WTC11 (cell line): Measurements from ENCODE around the gene BNC2. TPM values are rescaled to one million over a fixed set of nuclear protein-coding genes. Genes with fewer than 3 reads are reported as not detected.

ENCODE experiments used
- ATAC-seq: fragments of 200-7000 bp; cut with Tn5 transposase; 2 replicates; pipeline ENCODE4 v1.10.0; 2021; ENCODE audit warnings: mild to moderate bottlenecking, moderate library complexity
- CTCF ChIA-PET: fragments of 300-600 bp; sonication (Branson Sonifier 250); formaldehyde crosslinking; loops from one replicate; lab custom pipeline; 2021; ENCODE audit warnings: antibody characterized with exemption; lab: Charles Lee
- POLR2A ChIA-PET: fragments of 350-600 bp; sonication (Branson Sonifier 250); formaldehyde crosslinking; loops from one replicate; lab custom pipeline; 2021; ENCODE audit warnings: antibody characterized with exemption; lab: Charles Lee
- DNase-seq: peaks from one replicate; pipeline ENCODE4 v3.0.0; 2021; ENCODE audit warnings: low spot score
- H3K27ac Mint-ChIP-seq: 2 replicates; pipeline ENCODE4 v1.8.0; 2021; ENCODE audit warnings: mixed read lengths
- H3K27me3 Mint-ChIP-seq: 2 replicates; pipeline ENCODE4 v1.8.0; 2021; ENCODE audit warnings: low read depth, mild to moderate bottlenecking, moderate library complexity, mixed read lengths
- H3K36me3 Mint-ChIP-seq: 2 replicates; pipeline ENCODE4 v1.8.0; 2021; ENCODE audit warnings: mixed read lengths
- H3K4me1 Mint-ChIP-seq: 2 replicates; pipeline ENCODE4 v1.8.0; 2022; ENCODE audit warnings: mixed read lengths
- H3K4me3 Mint-ChIP-seq: 2 replicates; pipeline ENCODE4 v1.8.0; 2021; ENCODE audit warnings: mild to moderate bottlenecking, moderate library complexity, mixed read lengths
- H3K9me3 Mint-ChIP-seq: 2 replicates; pipeline ENCODE4 v1.8.0; 2021; ENCODE audit warnings: mixed read lengths
- HMGA2 ChIP-seq: fragments of 250-450 bp; sonication (Bioruptor Pico); IDR thresholded peaks from 2 replicates; pipeline ENCODE4 v1.4.0; 2021; ENCODE audit warnings: mild to moderate bottlenecking, moderate library complexity
- KAT7 ChIP-seq: sonication (generic); formaldehyde crosslinking; IDR thresholded peaks from 2 replicates; pipeline ENCODE4 v1.8.1; 2023; ENCODE audit warnings: missing genetic modification reagents, mild to moderate bottlenecking, borderline replicate concordance
- OVOL2 ChIP-seq: fragments of 250-450 bp; sonication (Bioruptor Pico); IDR thresholded peaks from 2 replicates; pipeline ENCODE4 v1.9.0; 2021; ENCODE audit warnings: mild to moderate bottlenecking, borderline replicate concordance
- TCF7 ChIP-seq: sonication (generic); formaldehyde crosslinking; IDR thresholded peaks from 2 replicates; pipeline ENCODE4 v1.8.0; 2022; ENCODE audit warnings: mild to moderate bottlenecking, low read depth, missing genetic modification reagents, moderate library complexity
- ZNF263 ChIP-seq: sonication (generic); formaldehyde crosslinking; IDR thresholded peaks from 2 replicates; pipeline ENCODE4 v1.8.1; 2022; ENCODE audit warnings: low read depth, mild to moderate bottlenecking, moderate library complexity, missing genetic modification reagents
- total RNA-seq: library from RNA; stranded (reverse); gene quantifications from 3 replicates; pipeline ENCODE4 v1.2.3, GENCODE V29; 2021
- TF ChIP-seq, protein P1 (sequence below): sonication (generic); formaldehyde crosslinking; IDR thresholded peaks from 2 replicates; pipeline ENCODE4 v1.8.0; 2023; ENCODE audit warnings: mild to moderate bottlenecking, missing genetic modification reagents
- TF ChIP-seq, protein P2 (sequence below): sonication (generic); formaldehyde crosslinking; IDR thresholded peaks from 2 replicates; pipeline ENCODE4 v1.8.0; 2023; ENCODE audit warnings: missing genetic modification reagents, mild to moderate bottlenecking, borderline replicate concordance
- TF ChIP-seq, protein P3 (sequence below): fragments of 250-450 bp; sonication (Bioruptor Pico); IDR thresholded peaks from 2 replicates; pipeline ENCODE4 v1.9.0; 2021; ENCODE audit warnings: mild to moderate bottlenecking
- TF ChIP-seq, protein P4 (sequence below): sonication (generic); formaldehyde crosslinking; IDR thresholded peaks from 2 replicates; pipeline ENCODE4 v1.8.1; 2023; ENCODE audit warnings: mild to moderate bottlenecking, missing genetic modification reagents
- TF ChIP-seq, protein P5 (sequence below): fragments of 250-450 bp; sonication (Bioruptor Pico); IDR thresholded peaks from 2 replicates; pipeline ENCODE4 v1.9.0; 2021; ENCODE audit warnings: mild to moderate bottlenecking
- TF ChIP-seq, protein P6 (sequence below): sonication (generic); formaldehyde crosslinking; IDR thresholded peaks from 2 replicates; pipeline ENCODE4 v1.8.1; 2022; ENCODE audit warnings: mild to moderate bottlenecking, moderate library complexity, missing genetic modification reagents

The BNC2 gene
- total RNA-seq, 1 experiment from 2014 or later = 33.3 TPM

DNA sequence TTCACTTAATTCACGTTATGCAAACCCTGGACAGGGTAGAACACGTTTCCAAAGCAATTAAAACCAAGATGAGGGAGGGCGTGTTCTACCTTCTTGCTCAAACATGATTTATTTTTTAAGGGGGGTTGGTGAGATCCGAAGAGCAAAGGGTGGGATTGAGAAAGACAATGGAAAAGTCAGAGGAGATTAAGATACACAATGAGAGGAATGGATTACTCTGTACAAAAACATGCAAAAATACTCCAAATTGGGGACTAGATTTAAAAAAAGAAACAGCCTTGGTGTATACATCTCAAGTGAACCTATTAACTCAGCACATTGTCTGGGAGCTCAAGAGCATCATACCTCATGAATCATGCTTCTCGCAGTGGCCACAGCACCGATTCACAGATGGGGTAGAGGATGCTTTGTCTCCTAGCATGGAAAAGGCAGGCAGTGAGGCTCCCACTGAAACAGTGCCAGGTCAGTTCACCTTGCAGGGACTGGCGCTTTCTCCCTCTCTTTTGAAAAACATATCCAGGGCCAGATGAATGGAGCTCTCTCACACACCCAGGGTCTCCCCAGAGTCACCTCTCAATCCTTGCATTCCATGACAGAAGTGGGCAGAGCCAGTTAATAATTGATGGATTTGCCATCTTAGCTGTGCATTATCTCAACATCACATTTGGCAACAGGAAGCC is 459.7 kb downstream of the BNC2 start (continued):
- TF ChIP-seq, protein P1, sequence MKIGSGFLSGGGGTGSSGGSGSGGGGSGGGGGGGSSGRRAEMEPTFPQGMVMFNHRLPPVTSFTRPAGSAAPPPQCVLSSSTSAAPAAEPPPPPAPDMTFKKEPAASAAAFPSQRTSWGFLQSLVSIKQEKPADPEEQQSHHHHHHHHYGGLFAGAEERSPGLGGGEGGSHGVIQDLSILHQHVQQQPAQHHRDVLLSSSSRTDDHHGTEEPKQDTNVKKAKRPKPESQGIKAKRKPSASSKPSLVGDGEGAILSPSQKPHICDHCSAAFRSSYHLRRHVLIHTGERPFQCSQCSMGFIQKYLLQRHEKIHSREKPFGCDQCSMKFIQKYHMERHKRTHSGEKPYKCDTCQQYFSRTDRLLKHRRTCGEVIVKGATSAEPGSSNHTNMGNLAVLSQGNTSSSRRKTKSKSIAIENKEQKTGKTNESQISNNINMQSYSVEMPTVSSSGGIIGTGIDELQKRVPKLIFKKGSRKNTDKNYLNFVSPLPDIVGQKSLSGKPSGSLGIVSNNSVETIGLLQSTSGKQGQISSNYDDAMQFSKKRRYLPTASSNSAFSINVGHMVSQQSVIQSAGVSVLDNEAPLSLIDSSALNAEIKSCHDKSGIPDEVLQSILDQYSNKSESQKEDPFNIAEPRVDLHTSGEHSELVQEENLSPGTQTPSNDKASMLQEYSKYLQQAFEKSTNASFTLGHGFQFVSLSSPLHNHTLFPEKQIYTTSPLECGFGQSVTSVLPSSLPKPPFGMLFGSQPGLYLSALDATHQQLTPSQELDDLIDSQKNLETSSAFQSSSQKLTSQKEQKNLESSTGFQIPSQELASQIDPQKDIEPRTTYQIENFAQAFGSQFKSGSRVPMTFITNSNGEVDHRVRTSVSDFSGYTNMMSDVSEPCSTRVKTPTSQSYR (CRISPR knock-in tag) = no peak
- TF ChIP-seq, protein P2, sequence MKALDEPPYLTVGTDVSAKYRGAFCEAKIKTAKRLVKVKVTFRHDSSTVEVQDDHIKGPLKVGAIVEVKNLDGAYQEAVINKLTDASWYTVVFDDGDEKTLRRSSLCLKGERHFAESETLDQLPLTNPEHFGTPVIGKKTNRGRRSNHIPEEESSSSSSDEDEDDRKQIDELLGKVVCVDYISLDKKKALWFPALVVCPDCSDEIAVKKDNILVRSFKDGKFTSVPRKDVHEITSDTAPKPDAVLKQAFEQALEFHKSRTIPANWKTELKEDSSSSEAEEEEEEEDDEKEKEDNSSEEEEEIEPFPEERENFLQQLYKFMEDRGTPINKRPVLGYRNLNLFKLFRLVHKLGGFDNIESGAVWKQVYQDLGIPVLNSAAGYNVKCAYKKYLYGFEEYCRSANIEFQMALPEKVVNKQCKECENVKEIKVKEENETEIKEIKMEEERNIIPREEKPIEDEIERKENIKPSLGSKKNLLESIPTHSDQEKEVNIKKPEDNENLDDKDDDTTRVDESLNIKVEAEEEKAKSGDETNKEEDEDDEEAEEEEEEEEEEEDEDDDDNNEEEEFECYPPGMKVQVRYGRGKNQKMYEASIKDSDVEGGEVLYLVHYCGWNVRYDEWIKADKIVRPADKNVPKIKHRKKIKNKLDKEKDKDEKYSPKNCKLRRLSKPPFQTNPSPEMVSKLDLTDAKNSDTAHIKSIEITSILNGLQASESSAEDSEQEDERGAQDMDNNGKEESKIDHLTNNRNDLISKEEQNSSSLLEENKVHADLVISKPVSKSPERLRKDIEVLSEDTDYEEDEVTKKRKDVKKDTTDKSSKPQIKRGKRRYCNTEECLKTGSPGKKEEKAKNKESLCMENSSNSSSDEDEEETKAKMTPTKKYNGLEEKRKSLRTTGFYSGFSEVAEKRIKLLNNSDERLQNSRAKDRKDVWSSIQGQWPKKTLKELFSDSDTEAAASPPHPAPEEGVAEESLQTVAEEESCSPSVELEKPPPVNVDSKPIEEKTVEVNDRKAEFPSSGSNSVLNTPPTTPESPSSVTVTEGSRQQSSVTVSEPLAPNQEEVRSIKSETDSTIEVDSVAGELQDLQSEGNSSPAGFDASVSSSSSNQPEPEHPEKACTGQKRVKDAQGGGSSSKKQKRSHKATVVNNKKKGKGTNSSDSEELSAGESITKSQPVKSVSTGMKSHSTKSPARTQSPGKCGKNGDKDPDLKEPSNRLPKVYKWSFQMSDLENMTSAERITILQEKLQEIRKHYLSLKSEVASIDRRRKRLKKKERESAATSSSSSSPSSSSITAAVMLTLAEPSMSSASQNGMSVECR (CRISPR knock-in tag) = no peak
- TF ChIP-seq, protein P3, sequence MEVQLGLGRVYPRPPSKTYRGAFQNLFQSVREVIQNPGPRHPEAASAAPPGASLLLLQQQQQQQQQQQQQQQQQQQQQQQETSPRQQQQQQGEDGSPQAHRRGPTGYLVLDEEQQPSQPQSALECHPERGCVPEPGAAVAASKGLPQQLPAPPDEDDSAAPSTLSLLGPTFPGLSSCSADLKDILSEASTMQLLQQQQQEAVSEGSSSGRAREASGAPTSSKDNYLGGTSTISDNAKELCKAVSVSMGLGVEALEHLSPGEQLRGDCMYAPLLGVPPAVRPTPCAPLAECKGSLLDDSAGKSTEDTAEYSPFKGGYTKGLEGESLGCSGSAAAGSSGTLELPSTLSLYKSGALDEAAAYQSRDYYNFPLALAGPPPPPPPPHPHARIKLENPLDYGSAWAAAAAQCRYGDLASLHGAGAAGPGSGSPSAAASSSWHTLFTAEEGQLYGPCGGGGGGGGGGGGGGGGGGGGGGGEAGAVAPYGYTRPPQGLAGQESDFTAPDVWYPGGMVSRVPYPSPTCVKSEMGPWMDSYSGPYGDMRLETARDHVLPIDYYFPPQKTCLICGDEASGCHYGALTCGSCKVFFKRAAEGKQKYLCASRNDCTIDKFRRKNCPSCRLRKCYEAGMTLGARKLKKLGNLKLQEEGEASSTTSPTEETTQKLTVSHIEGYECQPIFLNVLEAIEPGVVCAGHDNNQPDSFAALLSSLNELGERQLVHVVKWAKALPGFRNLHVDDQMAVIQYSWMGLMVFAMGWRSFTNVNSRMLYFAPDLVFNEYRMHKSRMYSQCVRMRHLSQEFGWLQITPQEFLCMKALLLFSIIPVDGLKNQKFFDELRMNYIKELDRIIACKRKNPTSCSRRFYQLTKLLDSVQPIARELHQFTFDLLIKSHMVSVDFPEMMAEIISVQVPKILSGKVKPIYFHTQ (CRISPR knock-in tag) = no peak
- TF ChIP-seq, protein P4, sequence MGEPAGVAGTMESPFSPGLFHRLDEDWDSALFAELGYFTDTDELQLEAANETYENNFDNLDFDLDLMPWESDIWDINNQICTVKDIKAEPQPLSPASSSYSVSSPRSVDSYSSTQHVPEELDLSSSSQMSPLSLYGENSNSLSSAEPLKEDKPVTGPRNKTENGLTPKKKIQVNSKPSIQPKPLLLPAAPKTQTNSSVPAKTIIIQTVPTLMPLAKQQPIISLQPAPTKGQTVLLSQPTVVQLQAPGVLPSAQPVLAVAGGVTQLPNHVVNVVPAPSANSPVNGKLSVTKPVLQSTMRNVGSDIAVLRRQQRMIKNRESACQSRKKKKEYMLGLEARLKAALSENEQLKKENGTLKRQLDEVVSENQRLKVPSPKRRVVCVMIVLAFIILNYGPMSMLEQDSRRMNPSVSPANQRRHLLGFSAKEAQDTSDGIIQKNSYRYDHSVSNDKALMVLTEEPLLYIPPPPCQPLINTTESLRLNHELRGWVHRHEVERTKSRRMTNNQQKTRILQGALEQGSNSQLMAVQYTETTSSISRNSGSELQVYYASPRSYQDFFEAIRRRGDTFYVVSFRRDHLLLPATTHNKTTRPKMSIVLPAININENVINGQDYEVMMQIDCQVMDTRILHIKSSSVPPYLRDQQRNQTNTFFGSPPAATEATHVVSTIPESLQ (CRISPR knock-in tag) = no peak
- TF ChIP-seq, protein P5, sequence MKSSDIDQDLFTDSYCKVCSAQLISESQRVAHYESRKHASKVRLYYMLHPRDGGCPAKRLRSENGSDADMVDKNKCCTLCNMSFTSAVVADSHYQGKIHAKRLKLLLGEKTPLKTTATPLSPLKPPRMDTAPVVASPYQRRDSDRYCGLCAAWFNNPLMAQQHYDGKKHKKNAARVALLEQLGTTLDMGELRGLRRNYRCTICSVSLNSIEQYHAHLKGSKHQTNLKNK (CRISPR knock-in tag) = no peak
- no peak for TF ChIP-seq KAT7 (CRISPR knock-in tag)
- TF ChIP-seq TCF7 = no peak
- TF ChIP-seq ZNF263 (CRISPR knock-in tag) = no peak

DNA sequence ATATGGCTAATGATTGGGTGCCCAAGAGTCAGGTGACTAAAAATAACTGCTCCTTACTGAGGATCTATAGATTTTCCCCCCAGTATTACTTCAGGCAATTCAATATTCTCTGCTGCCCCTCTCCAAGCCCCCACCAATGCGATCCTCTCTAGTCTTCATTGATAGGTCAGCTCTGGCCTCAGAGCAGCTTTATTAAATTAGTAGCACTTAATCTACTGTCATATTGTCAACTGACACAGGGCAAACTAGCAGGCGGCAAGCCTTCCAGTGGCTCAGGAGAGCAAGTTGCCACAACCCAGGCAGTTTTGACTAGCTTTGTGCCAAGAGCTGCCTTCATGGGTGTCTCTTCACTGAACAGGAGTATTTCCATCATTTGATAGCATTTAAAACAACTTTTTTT is 462.9 kb downstream of the BNC2 start:
- TF ChIP-seq OVOL2 (CRISPR knock-in tag) = no peak
- TF ChIP-seq, protein P6, sequence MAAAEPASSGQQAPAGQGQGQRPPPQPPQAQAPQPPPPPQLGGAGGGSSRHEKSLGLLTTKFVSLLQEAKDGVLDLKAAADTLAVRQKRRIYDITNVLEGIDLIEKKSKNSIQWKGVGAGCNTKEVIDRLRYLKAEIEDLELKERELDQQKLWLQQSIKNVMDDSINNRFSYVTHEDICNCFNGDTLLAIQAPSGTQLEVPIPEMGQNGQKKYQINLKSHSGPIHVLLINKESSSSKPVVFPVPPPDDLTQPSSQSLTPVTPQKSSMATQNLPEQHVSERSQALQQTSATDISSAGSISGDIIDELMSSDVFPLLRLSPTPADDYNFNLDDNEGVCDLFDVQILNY (CRISPR knock-in tag) = no peak
- no peak for TF ChIP-seq ZNF263 (CRISPR knock-in tag)
- no peak for TF ChIP-seq HMGA2 (CRISPR knock-in tag)
- Mint-ChIP-seq H3K4me1 (peaks cover 3% of the 10 kb centered on the region), H3K27me3 (no peaks in the 10 kb centered on the region), H3K27ac (no peak overlapping the region), H3K36me3 (no peaks in the 10 kb centered on the region), H3K4me3 (no peak overlapping the region), H3K9me3 (no peaks in the 10 kb centered on the region)
- no peak for DNase-seq
- ATAC-seq = no peak
- ChIA-PET CTCF (interaction anchor here (0.7 kb wide), 1 partner anchor 23 kb away, joined by 3 read pairs; no protein-coding TSS in a partner anchor), POLR2A (no interaction called here)
